Middle frontal gyrus (tissue), 1 donor: ENCODE results near the gene B3GAT2.

Experiments used
- DNase-seq: peaks from one replicate; pipeline ENCODE4 v3.0.0-alpha.2; 2015; ENCODE audit warnings: low spot score; ENCODE audit errors: extremely low spot score

The B3GAT2 gene

GRCh38 chr6:70843328-70843918 lies 113.4 kb downstream of the B3GAT2 start:
- no peak for DNase-seq

GRCh38 chr6:70842541-70842940 lies 114.3 kb downstream of the B3GAT2 start:
- DNase-seq: no peak

GRCh38 chr6:70841112-70841511 lies 115.7 kb downstream of the B3GAT2 start:
- no peak for DNase-seq

GRCh38 chr6:70839286-70840266 lies 117.3 kb downstream of the B3GAT2 start:
- no peak for DNase-seq

- DNase-seq: no peak
These were observed 118.0 kb downstream of the B3GAT2 start for GRCh38 chr6:70838907-70839285.

GRCh38 chr6:70834520-70834919 lies 122.3 kb downstream of the B3GAT2 start:
- DNase-seq: no peak

GRCh38 chr6:70831427-70831826 lies 125.4 kb downstream of the B3GAT2 start:
- no peak for DNase-seq

GRCh38 chr6:70823651-70824050 lies 133.2 kb downstream of the B3GAT2 start:
- DNase-seq: no peak

- DNase-seq: no peak
These were observed 135.1 kb downstream of the B3GAT2 start for GRCh38 chr6:70821751-70822150.

- DNase-seq: no peak
These were observed 136.1 kb downstream of the B3GAT2 start for GRCh38 chr6:70820778-70821177.

GRCh38 chr6:70819646-70820045 lies 137.2 kb downstream of the B3GAT2 start:
- no peak for DNase-seq

- DNase-seq: no peak
These were observed 143.0 kb downstream of the B3GAT2 start for GRCh38 chr6:70813885-70814284.

GRCh38 chr6:70811788-70812187 lies 145.1 kb downstream of the B3GAT2 start:
- no peak for DNase-seq
